ENCODE results near the gene GYS1.

Gene GYS1

GRCh38 chr19:48966541-48967345 lies 26.4 kb downstream of the GYS1 start:
- POLR2A ChIA-PET, result interaction anchor here (0.6 to 4.2 kb wide), 10 partner anchors 11 to 321 kb away, joined by 3 to 34 read pairs (median 4); partner anchors contain the start of genes BAX, GYS1, PPP1R15A and RUVBL2
- Histone ChIP-seq H3K4me1 (ENCODE audit: control insufficient read depth, insufficient read depth, low read length) (peaks cover 20% of the 10 kb centered on the region), H3K4me3 (ENCODE audit: low read depth, low read length) (no peak overlapping the region), H3K27ac (ENCODE audit: extremely low read depth, low read depth, low read length) (no peak overlapping the region; the same call in 1 of the 2 replicates), H3K36me3 (ENCODE audit: control insufficient read depth in 2 of 2, insufficient read depth in 1 of 2, low read length in 2 of 2) (peaks cover 9 to 51% of the 10 kb centered on the region in 2 experiments; a peak in 2 of 3 replicates), H3K9me3 (ENCODE audit: control insufficient read depth, insufficient read depth, low read depth, low read length) (no peaks in the 10 kb centered on the region)
- CTCF ChIA-PET, result interaction anchor here (0.6 to 1.8 kb wide), 12 partner anchors 11 to 541 kb away, joined by 3 to 7 read pairs (median 5); partner anchors contain the start of genes GYS1 and RUVBL2
- TF ChIP-seq PRDM1 (tag by site-specific recombination; IDR thresholded peaks at IDR 0.05) (peak; percentile 59), ZNF558 (tag by site-specific recombination; IDR thresholded peaks at IDR 0.05) (no peak)

DNA sequence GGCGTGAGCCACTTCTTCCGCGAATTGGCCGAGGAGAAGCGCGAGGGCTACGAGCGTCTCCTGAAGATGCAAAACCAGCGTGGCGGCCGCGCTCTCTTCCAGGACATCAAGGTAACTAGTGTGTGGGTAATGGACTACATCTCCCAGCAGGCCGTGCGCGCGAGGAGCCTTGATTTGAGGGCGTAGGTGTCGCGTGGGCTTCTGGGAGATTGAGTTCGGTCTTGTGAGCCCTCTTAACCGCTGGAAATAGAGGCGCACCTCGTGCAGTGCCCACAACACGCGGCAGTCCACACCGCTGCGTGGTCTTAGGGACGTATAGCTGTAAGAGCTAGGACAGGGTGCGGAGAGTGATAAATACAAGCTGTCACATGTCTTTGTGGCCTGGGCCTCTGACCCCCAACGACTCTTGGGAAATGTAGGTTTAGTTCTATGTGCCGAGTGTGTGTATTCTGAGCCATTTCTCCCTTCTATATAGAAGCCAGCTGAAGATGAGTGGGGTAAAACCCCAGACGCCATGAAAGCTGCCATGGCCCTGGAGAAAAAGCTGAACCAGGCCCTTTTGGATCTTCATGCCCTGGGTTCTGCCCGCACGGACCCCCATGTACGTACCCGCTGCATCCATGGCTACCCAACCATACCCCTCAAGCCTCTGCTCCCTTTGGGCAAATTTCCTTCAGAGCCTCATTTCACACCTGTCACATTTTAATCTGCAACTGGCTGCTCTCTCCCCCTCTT lies 27.1 kb downstream of the GYS1 start:
- Histone ChIP-seq H3K4me3 (ENCODE audit: low read depth, low read length) (peak overlapping the region; percentile 40), H3K4me1 (ENCODE audit: control insufficient read depth, insufficient read depth, low read length) (peaks cover 20% of the 10 kb centered on the region), H3K27ac (ENCODE audit: extremely low read depth, low read depth, low read length) (peak overlapping the region; percentile 66; the same call in 1 of the 2 replicates), H3K9me3 (ENCODE audit: control insufficient read depth, insufficient read depth, low read depth, low read length) (no peaks in the 10 kb centered on the region), H3K36me3 (ENCODE audit: control insufficient read depth in 2 of 2, insufficient read depth in 1 of 2, low read length in 2 of 2) (peaks cover 4 to 53% of the 10 kb centered on the region in 2 experiments; a peak in 2 of 3 replicates)
- ChIA-PET CTCF (interaction anchor here (0.6 to 1.4 kb wide), 9 partner anchors 11 to 540 kb away, joined by 3 to 6 read pairs (median 4); partner anchors contain the start of genes GYS1 and RUVBL2), POLR2A (interaction anchor here (0.6 to 4.2 kb wide), 10 partner anchors 11 to 170 kb away, joined by 3 to 34 read pairs (median 6); partner anchors contain the start of genes BAX, GYS1, NUCB1 and PPP1R15A)
- TF ChIP-seq ZNF785 (tag by site-specific recombination; IDR thresholded peaks at IDR 0.05) (no peak), SP3 (tag by site-specific recombination; IDR thresholded peaks at IDR 0.05) (peak; percentile 9; the same call in 1 of the 2 replicates), ZFHX2 (tag by site-specific recombination; conservative IDR thresholded peaks at IDR 0.05) (peak; percentile 77), GFI1B (tag by site-specific recombination; IDR thresholded peaks at IDR 0.05) (peak; percentile 7; the same call in 1 of the 2 replicates), ZNF48 (tag by site-specific recombination; IDR thresholded peaks at IDR 0.05) (no peak), ZNF76 (tag by site-specific recombination; IDR thresholded peaks at IDR 0.05; ENCODE audit: borderline replicate concordance, low read depth) (peak; percentile 99), ZNF248 (tag by site-specific recombination; IDR thresholded peaks at IDR 0.05) (no peak), AEBP2 (tag by site-specific recombination; IDR thresholded peaks at IDR 0.05; ENCODE audit: borderline replicate concordance) (no peak), ZEB2 (tag by site-specific recombination; IDR thresholded peaks at IDR 0.05) (no peak), ZNF521 (tag by site-specific recombination; IDR thresholded peaks at IDR 0.05) (no peak), ZBTB8A (tag by site-specific recombination; IDR thresholded peaks at IDR 0.05) (peak; percentile 69), ZXDB (tag by site-specific recombination; IDR thresholded peaks at IDR 0.05) (no peak), SP2 (tag by site-specific recombination; IDR thresholded peaks at IDR 0.05) (no peak), ZNF335 (tag by site-specific recombination; conservative IDR thresholded peaks at IDR 0.05) (peak; percentile 66), ZNF391 (tag by site-specific recombination; IDR thresholded peaks at IDR 0.05; ENCODE audit: borderline replicate concordance, low read depth) (no peak), EGR2 (tag by site-specific recombination; IDR thresholded peaks at IDR 0.05; ENCODE audit: low read depth) (peak; percentile 50; the same call in 1 of the 2 replicates), ZNF600 (tag by site-specific recombination; IDR thresholded peaks at IDR 0.05) (peak; percentile 69), GLIS1 (tag by site-specific recombination; IDR thresholded peaks at IDR 0.05) (no peak)
- TF ChIP-seq, protein P1, sequence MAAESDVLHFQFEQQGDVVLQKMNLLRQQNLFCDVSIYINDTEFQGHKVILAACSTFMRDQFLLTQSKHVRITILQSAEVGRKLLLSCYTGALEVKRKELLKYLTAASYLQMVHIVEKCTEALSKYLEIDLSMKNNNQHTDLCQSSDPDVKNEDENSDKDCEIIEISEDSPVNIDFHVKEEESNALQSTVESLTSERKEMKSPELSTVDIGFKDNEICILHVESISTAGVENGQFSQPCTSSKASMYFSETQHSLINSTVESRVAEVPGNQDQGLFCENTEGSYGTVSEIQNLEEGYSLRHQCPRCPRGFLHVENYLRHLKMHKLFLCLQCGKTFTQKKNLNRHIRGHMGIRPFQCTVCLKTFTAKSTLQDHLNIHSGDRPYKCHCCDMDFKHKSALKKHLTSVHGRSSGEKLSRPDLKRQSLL (tag by site-specific recombination; IDR thresholded peaks at IDR 0.05), result 0 out of 2 replicates have a peak, but pooled peaks have one; percentile 8
- TF ChIP-seq, protein P2, sequence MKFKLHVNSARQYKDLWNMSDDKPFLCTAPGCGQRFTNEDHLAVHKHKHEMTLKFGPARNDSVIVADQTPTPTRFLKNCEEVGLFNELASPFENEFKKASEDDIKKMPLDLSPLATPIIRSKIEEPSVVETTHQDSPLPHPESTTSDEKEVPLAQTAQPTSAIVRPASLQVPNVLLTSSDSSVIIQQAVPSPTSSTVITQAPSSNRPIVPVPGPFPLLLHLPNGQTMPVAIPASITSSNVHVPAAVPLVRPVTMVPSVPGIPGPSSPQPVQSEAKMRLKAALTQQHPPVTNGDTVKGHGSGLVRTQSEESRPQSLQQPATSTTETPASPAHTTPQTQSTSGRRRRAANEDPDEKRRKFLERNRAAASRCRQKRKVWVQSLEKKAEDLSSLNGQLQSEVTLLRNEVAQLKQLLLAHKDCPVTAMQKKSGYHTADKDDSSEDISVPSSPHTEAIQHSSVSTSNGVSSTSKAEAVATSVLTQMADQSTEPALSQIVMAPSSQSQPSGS (tag by site-specific recombination; IDR thresholded peaks at IDR 0.05; ENCODE audit: low read depth), result no peak

Measured in HEK293 (cell line).